Adrenal gland (tissue), 5 donors: ENCODE data around the gene RETN.

Experiments used
- POLR2A ChIP-seq, 2 donors: fragments of 450-650 bp; IDR thresholded peaks; one replicate each; pipeline ENCODE4 v1.6.1; 2017; ENCODE audit warnings: antibody characterized with exemption in 2 of 2, mild to moderate bottlenecking in 2 of 2, moderate library complexity in 1 of 2
- TF ChIP-seq, protein P1 (sequence below), 6 experiments: fragments of 450-650 bp in 4 of 6; fragments of 200-600 bp in 2 of 6; sonication (generic) in 1 of 6; IDR thresholded peaks; 1 replicate in 5 of 6; 2 replicates in 1 of 6; pipeline versions ENCODE4 v1.5.1 to v1.8.0; 2016 to 2021; ENCODE audit warnings: antibody characterized with exemption in 6 of 6, mild to moderate bottlenecking in 2 of 6, moderate library complexity in 1 of 6
- donor health status: DM: no; HTN: no; CAD: no.

- TF ChIP-seq, protein P1, sequence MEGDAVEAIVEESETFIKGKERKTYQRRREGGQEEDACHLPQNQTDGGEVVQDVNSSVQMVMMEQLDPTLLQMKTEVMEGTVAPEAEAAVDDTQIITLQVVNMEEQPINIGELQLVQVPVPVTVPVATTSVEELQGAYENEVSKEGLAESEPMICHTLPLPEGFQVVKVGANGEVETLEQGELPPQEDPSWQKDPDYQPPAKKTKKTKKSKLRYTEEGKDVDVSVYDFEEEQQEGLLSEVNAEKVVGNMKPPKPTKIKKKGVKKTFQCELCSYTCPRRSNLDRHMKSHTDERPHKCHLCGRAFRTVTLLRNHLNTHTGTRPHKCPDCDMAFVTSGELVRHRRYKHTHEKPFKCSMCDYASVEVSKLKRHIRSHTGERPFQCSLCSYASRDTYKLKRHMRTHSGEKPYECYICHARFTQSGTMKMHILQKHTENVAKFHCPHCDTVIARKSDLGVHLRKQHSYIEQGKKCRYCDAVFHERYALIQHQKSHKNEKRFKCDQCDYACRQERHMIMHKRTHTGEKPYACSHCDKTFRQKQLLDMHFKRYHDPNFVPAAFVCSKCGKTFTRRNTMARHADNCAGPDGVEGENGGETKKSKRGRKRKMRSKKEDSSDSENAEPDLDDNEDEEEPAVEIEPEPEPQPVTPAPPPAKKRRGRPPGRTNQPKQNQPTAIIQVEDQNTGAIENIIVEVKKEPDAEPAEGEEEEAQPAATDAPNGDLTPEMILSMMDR (IDR thresholded peaks at IDR 0.05), result peak; percentile 49 to 71 (median 60)
- TF ChIP-seq POLR2A (IDR thresholded peaks at IDR 0.05), result no peak
Observed at GRCh38 chr19:7681340-7682174, 12.7 kb downstream of the RETN start.
